HepG2 (cell line): ENCODE data around the gene THUMPD1. TPM values are rescaled to one million over a fixed set of nuclear protein-coding genes. Genes with fewer than 3 reads are reported as not detected.

Source experiments
- ESRRA ChIP-seq: sonication (generic); formaldehyde crosslinking; IDR thresholded peaks from 2 replicates; pipeline ENCODE4 v1.5.1; 2020; ENCODE audit warnings: mild to moderate bottlenecking, low read depth, missing genetic modification reagents
- GATA4 ChIP-seq: sonication (generic); IDR thresholded peaks from 2 replicates; pipeline ENCODE4 v1.6.1; 2016; ENCODE audit warnings: antibody characterized with exemption, low read depth, borderline replicate concordance
- GATAD1 ChIP-seq: IDR thresholded peaks from 2 replicates; pipeline ENCODE4 v1.6.1; 2016; ENCODE audit warnings: missing genetic modification reagents, missing compliant biosample characterization
- HHEX ChIP-seq: IDR thresholded peaks from 2 replicates; pipeline ENCODE4 v1.6.1; 2016; ENCODE audit warnings: control low read depth
- HMGXB4 ChIP-seq, 2 experiments: sonication (generic) in 1 of 2; formaldehyde crosslinking in 1 of 2; IDR thresholded peaks; 2 replicates each; pipeline versions ENCODE4 v1.4.0 to v1.6.1; 2018 to 2020; ENCODE audit warnings: missing genetic modification reagents in 2 of 2, borderline replicate concordance in 1 of 2, low read depth in 1 of 2, mild to moderate bottlenecking in 1 of 2, missing biosample characterization in 1 of 2
- MED1 ChIP-seq: sonication (generic); formaldehyde crosslinking; IDR thresholded peaks from 2 replicates; pipeline ENCODE4 v1.4.0; 2020; ENCODE audit warnings: missing genetic modification reagents
- NR0B2 ChIP-seq: sonication (generic); formaldehyde crosslinking; IDR thresholded peaks from 2 replicates; pipeline ENCODE4 v1.4.0; 2020; ENCODE audit warnings: mild to moderate bottlenecking, missing genetic modification reagents
- PREB ChIP-seq: sonication (generic); formaldehyde crosslinking; IDR thresholded peaks from 2 replicates; pipeline ENCODE4 v1.4.0; 2020; ENCODE audit warnings: missing genetic modification reagents
- REST ChIP-seq, 2 experiments: IDR thresholded peaks; 2 replicates each; pipeline ENCODE4 v1.6.1; 2011 to 2012; ENCODE audit warnings: low read length in 2 of 2, borderline replicate concordance in 1 of 2, low read depth in 1 of 2, mild to moderate bottlenecking in 1 of 2, moderate library complexity in 1 of 2
- RFX3 ChIP-seq: IDR thresholded peaks from 2 replicates; pipeline ENCODE4 v1.6.1; 2016; ENCODE audit warnings: missing biosample characterization, missing genetic modification reagents
- RFXAP ChIP-seq: sonication (generic); formaldehyde crosslinking; IDR thresholded peaks from 2 replicates; pipeline ENCODE4 v1.4.0; 2020; ENCODE audit warnings: missing genetic modification reagents, borderline replicate concordance
- STAG1 ChIP-seq: sonication (generic); formaldehyde crosslinking; IDR thresholded peaks from 2 replicates; pipeline ENCODE4 v1.4.0; 2020; ENCODE audit warnings: missing genetic modification reagents
- TBL1XR1 ChIP-seq: fragments of 150-350 bp; IDR thresholded peaks from 2 replicates; pipeline ENCODE4 v1.6.1; 2014; ENCODE audit warnings: borderline replicate concordance, low read length; ENCODE audit not compliant: partially characterized antibody
- ZNF251 ChIP-seq: sonication (generic); formaldehyde crosslinking; IDR thresholded peaks from 2 replicates; pipeline ENCODE4 v1.9.0; 2021; ENCODE audit warnings: mild to moderate bottlenecking, missing genetic modification reagents
- ZNF354B ChIP-seq: sonication (generic); formaldehyde crosslinking; IDR thresholded peaks from 2 replicates; pipeline ENCODE4 v1.8.0; 2022; ENCODE audit warnings: mild to moderate bottlenecking, missing genetic modification reagents
- ZNF432 ChIP-seq: sonication (generic); formaldehyde crosslinking; IDR thresholded peaks from 2 replicates; pipeline ENCODE4 v1.5.0; 2020; ENCODE audit warnings: missing genetic modification reagents, mild to moderate bottlenecking, borderline replicate concordance
- ZNF557 ChIP-seq: sonication (generic); formaldehyde crosslinking; IDR thresholded peaks from 2 replicates; pipeline ENCODE4 v1.4.0; 2020; ENCODE audit warnings: missing genetic modification reagents
- ZNF597 ChIP-seq: sonication (generic); formaldehyde crosslinking; IDR thresholded peaks from 2 replicates; pipeline ENCODE4 v1.5.0; 2020; ENCODE audit warnings: missing genetic modification reagents
- ZNF644 ChIP-seq: IDR thresholded peaks from 2 replicates; pipeline ENCODE4 v1.6.1; 2016; ENCODE audit warnings: low read depth
- ZNF737 ChIP-seq: sonication (generic); formaldehyde crosslinking; IDR thresholded peaks from 2 replicates; pipeline ENCODE4 v1.5.0; 2020; ENCODE audit warnings: missing genetic modification reagents, mild to moderate bottlenecking, borderline replicate concordance
- ZNF746 ChIP-seq: sonication (generic); formaldehyde crosslinking; IDR thresholded peaks from 2 replicates; pipeline ENCODE4 v1.8.0; 2022; ENCODE audit warnings: mild to moderate bottlenecking, missing genetic modification reagents
- ZNF782 ChIP-seq: sonication (generic); formaldehyde crosslinking; IDR thresholded peaks from 2 replicates; pipeline ENCODE4 v1.4.0; 2020; ENCODE audit warnings: missing genetic modification reagents, mild to moderate bottlenecking, borderline replicate concordance
- ZNF83 ChIP-seq: sonication (generic); formaldehyde crosslinking; IDR thresholded peaks from 2 replicates; pipeline ENCODE4 v1.4.0; 2020; ENCODE audit warnings: missing genetic modification reagents, mild to moderate bottlenecking, borderline replicate concordance
- polyA plus RNA-seq, 8 experiments: library from polyadenylated mRNA; depleted of rRNA in 3 of 8; stranded (reverse) in 7 of 8; unstranded in 1 of 8; fragments of >200 nt; fragmentation: Illumina TruSeq in 4 of 8; extraction: Trizol in 4 of 8; gene quantifications; 2 replicates each; pipeline versions ENCODE4 v1.2.1 to v1.2.3, GENCODE V29; 2011 to 2016; ENCODE audit warnings: low read depth in 4 of 8, missing spikeins in 1 of 8, mixed read lengths in 1 of 8; ENCODE audit not compliant: insufficient read depth in 1 of 8
- total RNA-seq, 5 experiments: library from RNA; depleted of rRNA; stranded (reverse); fragments of >200 nt; fragmentation: Illumina TruSeq; extraction: Trizol; gene quantifications; 2 replicates each; pipeline ENCODE4 v1.2.3, GENCODE V29; 2016; ENCODE audit warnings: low read depth in 1 of 5

Gene THUMPD1
- total and polyA plus RNA-seq, 2 of the 13 experiments (the other 11 are each of a cell fraction or from before 2014, with no cell fraction given): 22.7 to 69.1 TPM

GRCh38 chr16:20774703-20775362 is 33.2 kb upstream of the THUMPD1 start (continued):
- no peak for TF ChIP-seq ZNF597
- no peak for TF ChIP-seq RFXAP (CRISPR knock-in tag)
- no peak for TF ChIP-seq HHEX (CRISPR knock-in tag)
- no peak for TF ChIP-seq ZNF644
- TF ChIP-seq ZNF251 (CRISPR knock-in tag): no peak
- TF ChIP-seq STAG1 (CRISPR knock-in tag): peak; percentile 88
- no peak for TF ChIP-seq ZNF737 (CRISPR knock-in tag)
- no peak for TF ChIP-seq RFX3 (CRISPR knock-in tag)
- TF ChIP-seq HMGXB4 (CRISPR knock-in tag; IDR thresholded peaks at IDR 0.05; ENCODE audit: borderline replicate concordance in 1 of 2, low read depth in 1 of 2): peak in 1 of 2 experiments; percentile 69; a peak in 2 of 4 replicates
- TF ChIP-seq ZNF782 (CRISPR knock-in tag): no peak
- TF ChIP-seq ZNF354B (CRISPR knock-in tag): no peak
- TF ChIP-seq ZNF432 (CRISPR knock-in tag): no peak
- no peak for TF ChIP-seq GATA4
- no peak for TF ChIP-seq GATAD1 (CRISPR knock-in tag)
- no peak for TF ChIP-seq ZNF746 (CRISPR knock-in tag)
- TF ChIP-seq TBL1XR1: no peak
- TF ChIP-seq ZNF83 (CRISPR knock-in tag): peak; percentile 50; the same call in 1 of the 2 replicates
- TF ChIP-seq ESRRA (CRISPR knock-in tag): no peak
- TF ChIP-seq PREB (CRISPR knock-in tag): no peak
- TF ChIP-seq MED1: no peak
- no peak for TF ChIP-seq ZNF557 (CRISPR knock-in tag)
- TF ChIP-seq NR0B2 (CRISPR knock-in tag): no peak
- no peak for TF ChIP-seq REST (IDR thresholded peaks at IDR 0.05; ENCODE audit: borderline replicate concordance in 1 of 2, low read depth in 1 of 2, low read length in 2 of 2)
